H1 (cell line): ENCODE measurements around the gene PHOSPHO2. TPM values are rescaled to one million over a fixed set of nuclear protein-coding genes. Genes with fewer than 3 reads are reported as not detected.

Experiments used
- EP300 ChIP-seq, 2 experiments: IDR thresholded peaks; 1 replicate in 1 of 2; 2 replicates in 1 of 2; pipeline ENCODE4 v1.6.1; 2011 to 2012; ENCODE audit warnings: low read depth in 2 of 2, low read length in 2 of 2, mild to moderate bottlenecking in 2 of 2, borderline replicate concordance in 1 of 2, inconsistent platforms in 1 of 2, moderate library complexity in 1 of 2
- FOSL1 ChIP-seq: IDR thresholded peaks from 2 replicates; pipeline ENCODE4 v1.6.1; 2011; ENCODE audit warnings: mild to moderate bottlenecking, low read depth, low read length, moderate library complexity; ENCODE audit not compliant: insufficient read depth
- JUN ChIP-seq: IDR thresholded peaks from 2 replicates; pipeline ENCODE4 v1.6.1; 2011; ENCODE audit warnings: low read depth, mild to moderate bottlenecking, improper control_type of control experiment, low read length
- MAX ChIP-seq: IDR thresholded peaks from 2 replicates; pipeline ENCODE4 v1.6.1; 2012; ENCODE audit warnings: inconsistent platforms
- NRF1 ChIP-seq: IDR thresholded peaks from 2 replicates; pipeline ENCODE4 v1.6.1; 2011; ENCODE audit warnings: mild to moderate bottlenecking, low read depth, low read length, improper control_type of control experiment
- PHF8 ChIP-seq: fragments of 200-600 bp; sonication (generic); conservative IDR thresholded peaks from 2 replicates; pipeline ENCODE4 v1.7.1; 2012; ENCODE audit warnings: low read depth, mild to moderate bottlenecking, inconsistent platforms, low read length, moderate library complexity
- SIRT6 ChIP-seq: IDR thresholded peaks from one replicate; pipeline ENCODE4 v1.7.1; 2012; ENCODE audit warnings: low read length, inconsistent platforms
- SUZ12 ChIP-seq: fragments of 200-600 bp; sonication (generic); IDR thresholded peaks from 2 replicates; pipeline ENCODE4 v1.6.1; 2012; ENCODE audit warnings: mild to moderate bottlenecking, inconsistent platforms, low read length, moderate library complexity, mixed read lengths
- polyA plus RNA-seq, 7 experiments: library from polyadenylated mRNA; depleted of rRNA in 3 of 7; stranded (reverse) in 5 of 7; unstranded in 2 of 7; fragments of >200 nt in 5 of 7; fragments of 200-250 nt in 2 of 7; gene quantifications; 1 replicate in 5 of 7; 2 replicates in 1 of 7; 4 replicates in 1 of 7; pipeline versions ENCODE4 v1.2.1 to v1.2.3, GENCODE V29; 2011 to 2013; ENCODE audit warnings: missing spikeins in 2 of 7, mixed read lengths in 2 of 7
- total RNA-seq: library from RNA; stranded (reverse); fragmentation: NEBNext Ultra II Directional; extraction: Animal tissue kit (Norgen Biotek cat#: 25700); gene quantifications from 2 replicates; pipeline ENCODE4 v1.2.1, GENCODE V29; 2021

PHOSPHO2 gene
- total and polyA plus RNA-seq, 2 of the 8 experiments (the other 6 are each of a cell fraction or from before 2014, with no cell fraction given): 2.4 to 8.5 TPM

- TF ChIP-seq FOSL1 (no peak), PHF8 (no peak), MAX (no peak), SIRT6 (no peak), SUZ12 (no peak), NRF1 (no peak), EP300 (IDR thresholded peaks at IDR 0.05; ENCODE audit: borderline replicate concordance in 1 of 2, low read depth in 2 of 2, low read length in 2 of 2) (no peak), JUN (no peak)
- TF ChIP-seq, all 59 proteins: peak for 0
Observed at GRCh38 chr2:169673921-169674320, 20.3 kb upstream of the PHOSPHO2 start (continued).
